Kidney glomerular epithelial cell (primary cell): ENCODE results near the gene TEX29.

ENCODE experiments used
- DNase-seq: peaks from one replicate; lab custom pipeline; 2025; lab: John Stamatoyannopoulos, UW

Gene TEX29

DNA sequence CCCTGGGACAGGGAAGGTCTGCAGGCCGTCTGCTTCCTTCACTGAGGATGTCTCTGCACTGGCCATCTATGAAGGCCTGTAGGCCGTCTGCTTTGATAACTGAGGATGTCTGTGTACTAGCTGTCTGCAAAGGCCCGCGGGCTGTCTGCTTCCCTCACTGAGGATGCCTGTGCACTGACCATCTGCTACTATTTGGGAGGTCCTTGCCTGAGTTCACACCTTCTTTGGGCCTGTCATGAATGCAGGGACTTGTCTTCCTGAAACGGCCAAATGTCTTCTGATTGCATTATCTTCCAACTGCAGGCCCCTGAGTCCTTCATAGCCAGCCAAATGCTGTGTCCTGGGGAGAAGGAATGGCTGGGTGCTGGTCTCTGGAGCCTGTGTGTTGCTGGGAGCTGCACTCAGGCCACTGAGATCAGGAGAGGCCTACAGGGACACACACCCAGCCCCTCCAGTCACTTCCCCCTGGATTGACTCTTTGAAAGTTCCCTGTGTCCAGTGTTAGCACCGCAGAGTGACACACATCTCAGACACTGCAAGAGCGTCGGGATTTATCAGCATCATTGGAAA lies 72.9 kb downstream of the TEX29 start:
- no peak for DNase-seq
